B cell (primary cell): ENCODE data around the gene EPB41L2.
"Not testable (repeated sequence)": the region's sequence is repeated elsewhere in the genome, so short reads cannot be mapped to it uniquely, and the experiment has no call there.

Experiments used
- EZH2 ChIP-seq: IDR thresholded peaks from 2 replicates; pipeline ENCODE4 v1.6.1; 2012; ENCODE audit warnings: borderline replicate concordance, low read depth, mild to moderate bottlenecking, moderate library complexity, low read length; ENCODE audit not compliant: insufficient read depth, poor library complexity, severe bottlenecking
- TF ChIP-seq, protein P1 (sequence below): fragments of 200-600 bp; IDR thresholded peaks from one replicate; pipeline ENCODE4 v1.8.0; 2022; ENCODE audit warnings: antibody characterized with exemption, mild to moderate bottlenecking

- TF ChIP-seq, protein P1, sequence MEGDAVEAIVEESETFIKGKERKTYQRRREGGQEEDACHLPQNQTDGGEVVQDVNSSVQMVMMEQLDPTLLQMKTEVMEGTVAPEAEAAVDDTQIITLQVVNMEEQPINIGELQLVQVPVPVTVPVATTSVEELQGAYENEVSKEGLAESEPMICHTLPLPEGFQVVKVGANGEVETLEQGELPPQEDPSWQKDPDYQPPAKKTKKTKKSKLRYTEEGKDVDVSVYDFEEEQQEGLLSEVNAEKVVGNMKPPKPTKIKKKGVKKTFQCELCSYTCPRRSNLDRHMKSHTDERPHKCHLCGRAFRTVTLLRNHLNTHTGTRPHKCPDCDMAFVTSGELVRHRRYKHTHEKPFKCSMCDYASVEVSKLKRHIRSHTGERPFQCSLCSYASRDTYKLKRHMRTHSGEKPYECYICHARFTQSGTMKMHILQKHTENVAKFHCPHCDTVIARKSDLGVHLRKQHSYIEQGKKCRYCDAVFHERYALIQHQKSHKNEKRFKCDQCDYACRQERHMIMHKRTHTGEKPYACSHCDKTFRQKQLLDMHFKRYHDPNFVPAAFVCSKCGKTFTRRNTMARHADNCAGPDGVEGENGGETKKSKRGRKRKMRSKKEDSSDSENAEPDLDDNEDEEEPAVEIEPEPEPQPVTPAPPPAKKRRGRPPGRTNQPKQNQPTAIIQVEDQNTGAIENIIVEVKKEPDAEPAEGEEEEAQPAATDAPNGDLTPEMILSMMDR: not testable (repeated sequence)
- TF ChIP-seq EZH2: not testable (repeated sequence)
These were observed 75.5 kb downstream of the EPB41L2 start for GRCh38 chr6:130987539-130987938.
